ENCODE data around the gene EHMT1. TPM values are rescaled to one million over a fixed set of nuclear protein-coding genes. Genes with fewer than 3 reads are reported as not detected.

Gene EHMT1
- polyA plus RNA-seq, 1 experiment = 23.3 TPM

- no peak for DNase-seq (ENCODE audit: low read depth)
- ChIA-PET POLR2A (no interaction called here), CTCF (interaction anchor here (0.9 to 1.4 kb wide), 4 partner anchors 18 to 111 kb away, joined by 3 to 4 read pairs (median 4); no protein-coding TSS in a partner anchor)
- no peak overlapping the region for H3K4me3 ChIP-seq (ENCODE audit: low read depth, low read length)
- no peak for TF ChIP-seq CTCF (IDR thresholded peaks at IDR 0.05; ENCODE audit: insufficient read depth, low read depth, low read length)
- peaks cover 27% of the 10 kb centered on the region for H3K36me3 ChIP-seq (ENCODE audit: control insufficient read depth, insufficient read depth, low read length)
- H3K27me3 ChIP-seq (ENCODE audit: control insufficient read depth, insufficient read depth, low read length) = no peaks in the 10 kb centered on the region
Observed at GRCh38 chr9:137784046-137784445, 165.2 kb downstream of the EHMT1 start.

- no peaks in the 10 kb centered on the region for H3K27me3 ChIP-seq (ENCODE audit: control insufficient read depth, insufficient read depth, low read length)
- no peak overlapping the region for H3K4me3 ChIP-seq (ENCODE audit: low read depth, low read length)
- no peak for TF ChIP-seq CTCF (IDR thresholded peaks at IDR 0.05; ENCODE audit: insufficient read depth, low read depth, low read length)
- POLR2A ChIA-PET = no interaction called here
- DNase-seq (ENCODE audit: low read depth) = no peak
- H3K36me3 ChIP-seq (ENCODE audit: control insufficient read depth, insufficient read depth, low read length) = peaks cover 19% of the 10 kb centered on the region
- CTCF ChIA-PET = interaction anchor here (1.4 kb wide), 1 partner anchor 112 kb away, joined by 3 read pairs; no protein-coding TSS in a partner anchor
Observed at GRCh38 chr9:137784641-137785513, 166.1 kb downstream of the EHMT1 start.

- POLR2A ChIA-PET = no interaction called here
Observed at GRCh38 chr9:137785704-137786161, 166.9 kb downstream of the EHMT1 start.

GRCh38 chr9:137786511-137786920 lies 167.7 kb downstream of the EHMT1 start:
- Histone ChIP-seq H3K4me3 (ENCODE audit: low read depth, low read length) (no peak overlapping the region), H3K27me3 (ENCODE audit: control insufficient read depth, insufficient read depth, low read length) (no peaks in the 10 kb centered on the region), H3K36me3 (ENCODE audit: control insufficient read depth, insufficient read depth, low read length) (peaks cover 22% of the 10 kb centered on the region)
- POLR2A ChIA-PET = no interaction called here
- no peak for TF ChIP-seq CTCF (IDR thresholded peaks at IDR 0.05; ENCODE audit: insufficient read depth, low read depth, low read length)
- DNase-seq (ENCODE audit: low read depth) = no peak
- CTCF ChIA-PET = no interaction called here

More at GRCh38 chr9:137785704-137786161, 166.9 kb downstream of the EHMT1 start:
- DNase-seq (ENCODE audit: low read depth) = no peak
- H3K36me3 ChIP-seq (ENCODE audit: control insufficient read depth, insufficient read depth, low read length) = peaks cover 20% of the 10 kb centered on the region
- CTCF ChIA-PET = interaction anchor here (1.4 kb wide), 1 partner anchor 113 kb away, joined by 3 read pairs; no protein-coding TSS in a partner anchor
- H3K4me3 ChIP-seq (ENCODE audit: low read depth, low read length) = no peak overlapping the region
- TF ChIP-seq CTCF (IDR thresholded peaks at IDR 0.05; ENCODE audit: insufficient read depth, low read depth, low read length) = no peak
- no peaks in the 10 kb centered on the region for H3K27me3 ChIP-seq (ENCODE audit: control insufficient read depth, insufficient read depth, low read length)

- Histone ChIP-seq H3K27me3 (ENCODE audit: control insufficient read depth, insufficient read depth, low read length) (no peaks in the 10 kb centered on the region), H3K4me3 (ENCODE audit: low read depth, low read length) (no peak overlapping the region), H3K36me3 (ENCODE audit: control insufficient read depth, insufficient read depth, low read length) (peaks cover 18% of the 10 kb centered on the region)
- TF ChIP-seq CTCF (IDR thresholded peaks at IDR 0.05; ENCODE audit: insufficient read depth, low read depth, low read length) = no peak
- CTCF ChIA-PET = interaction anchor here (0.8 kb wide), 1 partner anchor 10 kb away, joined by 3 read pairs; no protein-coding TSS in a partner anchor
- POLR2A ChIA-PET = no interaction called here
- DNase-seq (ENCODE audit: low read depth) = no peak
Observed at GRCh38 chr9:137787381-137787780, 168.6 kb downstream of the EHMT1 start.
